ENCODE data around the gene CACNA1H.
"Not testable (repeated sequence)": the region's sequence is repeated elsewhere in the genome, so short reads cannot be mapped to it uniquely, and the experiment has no call there.

- not testable (repeated sequence) for TF ChIP-seq CTCF, EZH2phosphoT487, EZH2 (IDR thresholded peaks at IDR 0.05)
Measured at GRCh38 chr16:1247903-1248537, 95.1 kb downstream of the CACNA1H start.
